SK-N-SH (cell line): Measurements from ENCODE around the gene GZMB. TPM values are rescaled to one million over a fixed set of nuclear protein-coding genes. Genes with fewer than 3 reads are reported as not detected.

Experiments
- polyA plus RNA-seq, 3 experiments: library from polyadenylated mRNA; depleted of rRNA; stranded (reverse); fragments of >200 nt; gene quantifications; 2 replicates each; pipeline ENCODE4 v1.2.3, GENCODE V29; 2012

Gene GZMB
- polyA plus RNA-seq, 1 of the 3 experiments (the other 2 are of a cell fraction): not detected

Other genes starting within 250 kb of the GZMB start
- gene NYNRIN, start 235.2 kb downstream of the GZMB start, polyA plus RNA-seq (2012; rRNA removed): 4.7 and 4.8 TPM in 2 replicates
- gene CBLN3, start 204.5 kb downstream of the GZMB start, polyA plus RNA-seq (2012; rRNA removed): 1.8 TPM in 2 replicates
- gene KHNYN, start 204.2 kb downstream of the GZMB start, polyA plus RNA-seq (2012; rRNA removed): 18.3 and 21.8 TPM in 2 replicates
- 81.8 and 88.4 TPM in 2 replicates for gene SDR39U1, start 191.4 kb downstream of the GZMB start, polyA plus RNA-seq (2012; rRNA removed)
- not detected in 2 replicates for gene CMA1, start 125.9 kb downstream of the GZMB start, polyA plus RNA-seq (2012; rRNA removed)
- not detected in 2 replicates for gene CTSG, start 57.9 kb downstream of the GZMB start, polyA plus RNA-seq (2012; rRNA removed)
- not detected in 2 replicates for gene GZMH, start 24.5 kb downstream of the GZMB start, polyA plus RNA-seq (2012; rRNA removed)